GM18502 (cell line): ENCODE measurements around the gene GPBP1L1.
"Not testable (repeated sequence)": the region's sequence is repeated elsewhere in the genome, so short reads cannot be mapped to it uniquely, and the experiment has no call there.

Experiments used
- ATAC-seq: cut with Tn5 transposase; IDR thresholded peaks from one replicate; pipeline ENCODE4 v1.9.1; 2021; ENCODE audit warnings: mild to moderate bottlenecking; ENCODE audit not compliant: unreplicated experiment, poor library complexity

Gene GPBP1L1, protein sequence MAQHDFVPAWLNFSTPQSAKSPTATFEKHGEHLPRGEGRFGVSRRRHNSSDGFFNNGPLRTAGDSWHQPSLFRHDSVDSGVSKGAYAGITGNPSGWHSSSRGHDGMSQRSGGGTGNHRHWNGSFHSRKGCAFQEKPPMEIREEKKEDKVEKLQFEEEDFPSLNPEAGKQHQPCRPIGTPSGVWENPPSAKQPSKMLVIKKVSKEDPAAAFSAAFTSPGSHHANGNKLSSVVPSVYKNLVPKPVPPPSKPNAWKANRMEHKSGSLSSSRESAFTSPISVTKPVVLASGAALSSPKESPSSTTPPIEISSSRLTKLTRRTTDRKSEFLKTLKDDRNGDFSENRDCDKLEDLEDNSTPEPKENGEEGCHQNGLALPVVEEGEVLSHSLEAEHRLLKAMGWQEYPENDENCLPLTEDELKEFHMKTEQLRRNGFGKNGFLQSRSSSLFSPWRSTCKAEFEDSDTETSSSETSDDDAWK

DNA sequence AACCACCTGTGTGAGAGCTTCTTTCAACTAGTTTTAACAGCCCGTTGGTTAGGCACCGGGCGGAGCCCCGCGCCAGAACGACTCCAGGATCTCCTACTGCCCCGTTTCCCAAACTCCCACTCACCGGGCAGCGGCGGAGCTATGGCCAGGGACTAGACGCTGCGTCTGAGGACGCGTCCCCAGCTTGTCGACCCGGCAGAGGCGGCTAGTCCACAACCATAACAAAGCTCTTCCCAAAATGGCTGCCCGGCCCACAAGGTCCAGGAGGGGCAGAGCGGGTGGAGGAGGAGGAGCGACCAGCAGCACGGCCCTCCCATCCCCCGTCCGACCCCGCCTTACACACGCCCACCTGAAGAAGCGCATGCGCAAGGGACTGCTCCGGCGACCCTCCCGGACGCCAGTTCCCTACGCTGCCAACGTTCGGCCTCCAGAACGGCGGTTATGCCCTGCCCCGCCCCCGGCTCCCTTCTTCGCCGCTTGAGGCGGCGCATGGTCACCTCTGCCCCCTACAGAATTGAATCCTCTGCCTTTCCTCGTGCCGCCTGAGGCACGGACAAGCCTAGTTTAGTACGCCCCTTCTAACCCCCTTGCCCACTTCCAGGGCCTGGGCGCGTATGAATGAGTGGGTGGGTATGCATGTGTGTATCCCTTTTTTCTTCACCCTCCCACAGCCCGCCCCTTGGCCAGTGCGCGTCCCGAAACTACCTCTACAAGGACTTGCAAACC lies at the start of gene GPBP1L1:
Gene GPBP1L1, minus strand, starts transcription at position 246 of the 726 bp plus-strand sequence. CDS start 27,446 bp downstream, outside the sequence.
- peak; percentile 53 for ATAC-seq

DNA sequence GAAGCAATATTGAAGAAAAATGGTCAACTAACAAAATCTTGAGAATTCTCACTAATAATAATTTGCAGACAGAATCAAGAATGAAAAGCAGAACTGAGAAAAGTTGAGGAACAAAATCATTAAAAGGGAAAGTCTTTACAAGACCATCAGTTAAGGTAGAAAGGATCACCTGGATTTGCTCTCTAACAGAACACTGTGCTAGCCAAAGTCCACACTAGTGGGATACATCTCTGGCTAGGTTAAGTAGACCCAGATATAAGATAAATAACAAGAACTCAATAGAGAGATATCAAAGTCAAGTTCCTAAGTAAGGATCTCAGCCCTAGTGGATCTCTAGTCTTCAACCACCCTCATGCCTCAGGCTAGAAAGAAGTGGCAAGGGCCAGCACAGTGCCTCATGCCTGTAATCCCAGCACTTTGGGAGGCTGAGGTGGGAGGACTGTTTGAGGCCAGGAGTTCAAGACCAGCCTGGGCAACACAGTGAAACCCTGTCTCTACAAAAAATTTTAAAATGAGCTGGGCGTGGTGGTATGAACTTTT lies 44.5 kb upstream of the GPBP1L1 start:
- ATAC-seq, result no peak

GRCh38 chr1:45730075-45730779 lies 43.9 kb upstream of the GPBP1L1 start:
- ATAC-seq, result no peak

DNA sequence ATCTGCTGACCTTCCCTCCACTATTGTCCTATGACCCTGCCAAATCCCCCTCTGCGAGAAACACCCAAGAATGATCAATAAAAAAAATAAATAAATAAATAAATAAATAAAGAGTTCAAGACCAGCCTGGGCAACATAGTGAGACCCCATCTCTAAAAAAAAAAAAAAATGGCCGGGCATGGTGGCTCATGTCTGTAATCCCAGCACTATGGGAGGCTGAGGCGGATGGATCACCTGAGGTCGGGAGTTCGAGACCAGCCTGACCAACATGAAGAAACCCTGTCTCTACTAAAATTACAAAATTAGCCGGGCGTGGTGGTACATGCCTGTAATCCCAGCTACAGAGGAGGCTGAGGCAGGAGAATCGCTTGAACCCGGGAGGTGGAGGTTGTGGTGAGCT lies 39.7 kb upstream of the GPBP1L1 start:
- ATAC-seq, result not testable (repeated sequence)

DNA sequence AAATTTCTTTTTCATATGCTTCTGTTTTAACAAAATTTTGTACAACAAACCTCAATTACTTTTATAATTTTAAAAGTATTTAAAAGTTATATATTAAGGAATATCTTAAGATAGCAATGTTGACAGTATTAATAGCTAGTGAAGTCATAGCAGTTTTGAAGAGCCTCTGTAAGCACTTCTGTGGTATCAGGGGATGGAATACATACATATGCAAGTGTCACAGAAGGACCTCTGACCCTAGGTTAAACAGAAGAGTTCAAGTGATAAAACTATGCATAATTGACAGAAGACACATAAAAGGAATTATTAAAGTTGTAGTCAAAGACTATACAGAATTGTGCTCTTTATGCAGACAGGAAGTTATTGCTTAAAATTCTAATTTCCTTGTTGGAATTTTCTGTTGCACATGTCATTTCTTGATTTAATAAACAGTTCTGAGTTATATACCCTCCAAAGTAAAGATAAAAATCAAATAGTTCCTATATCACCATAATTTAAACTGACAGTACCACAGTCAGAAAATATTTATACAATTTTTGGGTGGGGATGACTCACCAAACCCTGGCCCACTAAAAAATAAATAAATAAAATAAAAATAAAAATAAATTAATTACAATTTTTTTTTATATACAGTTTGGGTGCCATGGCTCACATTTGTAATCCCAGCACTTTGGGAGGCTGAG lies 37.1 kb upstream of the GPBP1L1 start:
- ATAC-seq, result no peak

DNA sequence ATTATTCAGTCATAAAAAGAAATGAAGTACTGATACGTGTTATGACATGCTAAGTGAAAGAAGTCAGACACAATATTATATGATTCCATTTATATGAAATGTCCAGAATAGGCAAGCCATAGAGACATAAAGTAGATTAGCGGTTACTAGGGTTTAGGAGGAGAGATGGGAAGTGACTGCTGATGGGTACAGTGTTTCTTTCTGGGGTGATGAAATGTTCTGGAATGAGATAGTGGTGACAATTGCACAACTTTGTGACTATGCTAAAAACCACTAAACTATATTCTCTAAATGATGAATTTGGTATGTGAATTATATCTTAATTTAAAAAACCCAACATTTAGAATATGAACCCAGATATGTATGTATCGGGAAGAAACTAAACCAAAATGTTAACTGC lies 36.5 kb upstream of the GPBP1L1 start:
- no peak for ATAC-seq

GRCh38 chr1:45721207-45721606 lies 34.9 kb upstream of the GPBP1L1 start:
- no peak for ATAC-seq

- ATAC-seq, result no peak
Observed at GRCh38 chr1:45718289-45718688, 32.0 kb upstream of the GPBP1L1 start.

- ATAC-seq, result not testable (repeated sequence)
Observed at GRCh38 chr1:45717386-45717785, 31.1 kb upstream of the GPBP1L1 start.

DNA sequence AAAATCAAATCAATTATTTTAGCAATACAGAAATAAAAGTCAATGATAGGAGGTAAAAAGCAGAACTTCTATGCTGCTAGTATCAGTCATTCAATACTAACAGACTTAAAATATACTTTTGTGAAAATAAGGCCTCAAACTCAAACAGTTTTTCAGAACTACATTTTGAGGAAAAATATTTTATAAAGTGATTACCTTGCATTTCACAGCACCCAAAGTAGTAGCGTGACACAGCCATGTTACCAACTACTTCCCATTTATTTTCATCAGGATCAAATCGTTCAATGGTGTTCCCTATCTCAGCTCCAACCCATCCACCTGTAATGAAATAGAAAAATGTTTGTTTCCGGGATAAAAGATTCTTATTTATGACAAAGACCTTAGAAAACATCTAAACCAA lies 30.4 kb upstream of the GPBP1L1 start:
- ATAC-seq, result no peak

DNA sequence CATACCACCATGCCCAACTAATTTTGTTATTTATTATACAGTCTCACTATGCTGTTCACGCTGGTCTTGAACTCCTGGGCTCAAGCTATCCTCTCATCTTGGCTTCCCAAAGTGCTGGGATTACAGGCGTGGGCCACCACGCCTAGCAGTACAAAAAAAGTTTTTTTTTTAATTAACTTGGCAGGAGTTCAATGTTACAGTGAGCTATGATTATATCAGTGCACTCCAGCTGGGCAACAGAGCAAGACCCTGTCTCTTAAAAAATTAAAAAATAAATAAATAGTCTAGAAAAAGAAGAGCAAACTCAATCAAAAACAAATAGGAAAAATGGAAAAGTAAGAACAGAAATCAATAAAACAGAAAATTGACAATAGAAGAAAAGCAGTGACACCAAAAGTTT lies 27.4 kb upstream of the GPBP1L1 start:
- ATAC-seq, result no peak

- ATAC-seq, result no peak
Observed at GRCh38 chr1:45704637-45705036, 18.3 kb upstream of the GPBP1L1 start.

DNA sequence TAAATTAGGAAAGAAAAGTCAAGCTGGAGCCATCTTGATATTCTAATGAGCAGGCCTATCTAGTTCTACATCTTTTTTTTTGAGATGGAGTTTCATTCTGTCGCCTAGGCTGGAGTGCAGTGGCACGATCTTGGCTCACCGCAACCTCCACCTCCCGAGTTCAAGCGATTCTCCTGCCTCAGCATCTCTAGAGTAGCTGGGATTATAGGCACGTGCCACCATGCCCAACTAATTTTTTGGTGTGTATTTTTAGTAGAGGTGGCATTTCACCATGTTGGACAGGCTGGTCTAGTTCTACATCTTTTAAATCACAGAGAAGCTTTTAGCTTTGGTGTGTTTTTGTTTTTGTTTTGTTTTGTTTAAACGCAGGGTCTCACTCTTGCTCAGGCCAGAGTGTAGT lies 8.5 kb upstream of the GPBP1L1 start:
- no peak for ATAC-seq

- ATAC-seq, result not testable (repeated sequence)
Observed at GRCh38 chr1:45693811-45694210, 7.5 kb upstream of the GPBP1L1 start.

GRCh38 chr1:45687754-45688740 lies 1.7 kb upstream of the GPBP1L1 start, which contains the start of gene TMEM69:
TSS of gene TMEM69 (plus strand) at chr1:45688181. CDS start at chr1:45691069, 2,888 bp downstream.
- peak; percentile 22 for ATAC-seq

GRCh38 chr1:45687014-45687753 lies 851 bp upstream of the GPBP1L1 start:
- peak; percentile 80 for ATAC-seq

DNA sequence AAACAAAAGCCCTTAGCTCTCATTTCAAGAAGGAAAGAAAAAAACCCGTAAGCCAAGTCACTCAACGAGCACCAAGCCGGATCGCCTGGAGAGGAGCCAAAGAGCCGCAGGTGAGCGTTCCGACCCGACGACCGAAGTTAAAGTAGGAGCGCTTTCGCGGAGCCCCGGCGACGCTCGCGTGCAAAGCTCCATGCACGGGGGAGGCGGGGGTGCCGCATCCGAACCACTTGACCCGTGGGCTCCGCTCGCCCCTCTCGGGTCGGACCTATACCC lies 382 bp downstream of the GPBP1L1 start:
- ATAC-seq, result peak; percentile 6

- ATAC-seq, result no peak
Observed at GRCh38 chr1:45685308-45686014, 872 bp downstream of the GPBP1L1 start.
